NCI-H524 (cell line): Measurements from ENCODE around the gene SLC12A3.

Experiments
- DNase-seq, 2 experiments: peaks; one replicate each; lab custom pipeline; 2025; lab: John Stamatoyannopoulos, UW

Gene SLC12A3

DNA sequence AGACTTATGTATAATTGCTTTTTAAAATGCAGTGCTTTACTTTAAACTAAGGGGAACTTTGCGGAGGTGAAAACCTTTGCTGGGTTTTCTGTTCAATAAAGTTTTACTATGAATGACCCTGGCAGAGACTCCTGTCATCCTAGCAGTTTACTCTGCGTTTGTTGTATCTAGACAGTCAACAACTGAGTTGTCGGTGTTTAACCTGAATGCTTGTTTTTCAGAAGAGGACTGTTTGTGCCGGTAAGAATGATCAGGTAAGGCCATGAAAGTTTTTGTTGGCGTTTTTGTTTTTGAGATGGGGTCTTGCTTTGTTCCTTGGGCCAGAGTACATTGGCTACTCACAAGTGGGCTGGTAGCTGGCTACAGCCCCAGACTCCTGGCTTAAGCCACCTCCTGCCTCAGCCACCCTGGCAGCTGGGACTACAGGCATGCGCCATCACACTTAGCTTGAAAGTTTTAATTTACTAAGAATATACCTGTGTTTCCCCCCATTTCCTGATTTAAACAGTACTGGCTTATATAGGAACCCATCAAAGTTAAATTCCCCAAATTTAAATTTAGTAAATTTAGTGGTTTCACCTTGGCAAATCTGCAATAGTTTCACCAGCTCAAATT, 78.9 kb downstream of the SLC12A3 start:
- no peak for DNase-seq

DNA sequence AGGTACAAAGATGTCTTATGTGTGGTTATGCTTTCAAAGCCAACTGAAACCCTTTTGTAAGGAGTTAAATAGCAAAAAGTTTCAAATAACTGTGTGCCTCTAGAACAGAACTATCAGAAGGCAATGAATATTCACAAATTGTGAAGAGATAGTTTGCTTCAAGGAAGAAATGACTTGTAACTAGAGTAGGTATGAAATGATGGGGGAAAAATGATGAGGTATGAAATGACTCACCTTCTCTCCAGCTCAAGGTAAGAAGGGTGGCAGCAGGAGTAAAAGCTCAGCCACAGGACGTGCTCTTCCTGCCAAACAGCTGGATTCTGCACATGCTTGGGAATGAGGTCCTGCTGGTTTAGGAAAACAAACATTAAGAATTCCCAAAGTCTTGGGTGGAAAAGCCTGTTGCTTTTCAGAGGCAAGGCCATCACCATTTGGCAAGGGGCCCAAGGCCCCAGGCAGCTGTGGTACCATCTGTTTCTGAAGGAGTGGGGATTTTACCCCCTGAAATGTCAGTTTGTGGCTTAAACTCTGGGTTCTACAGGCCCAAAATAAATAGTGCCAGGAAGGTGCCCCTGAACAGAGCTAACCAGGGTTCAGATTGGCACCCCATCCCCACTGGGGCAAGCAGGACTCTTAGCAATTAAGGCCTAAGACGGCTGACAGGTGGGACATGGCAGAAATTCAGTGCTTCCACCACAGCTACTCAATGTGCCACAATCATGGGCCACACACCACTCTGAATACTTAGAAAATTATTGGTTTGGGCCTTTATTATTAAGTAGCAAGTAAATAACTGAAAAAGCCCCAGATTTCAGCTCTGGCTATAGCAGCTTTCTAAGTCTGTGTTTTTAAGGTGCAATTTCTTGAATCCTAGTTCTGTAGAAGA, 80.2 kb downstream of the SLC12A3 start:
- peak; percentile 41 to 86 for DNase-seq

DNA sequence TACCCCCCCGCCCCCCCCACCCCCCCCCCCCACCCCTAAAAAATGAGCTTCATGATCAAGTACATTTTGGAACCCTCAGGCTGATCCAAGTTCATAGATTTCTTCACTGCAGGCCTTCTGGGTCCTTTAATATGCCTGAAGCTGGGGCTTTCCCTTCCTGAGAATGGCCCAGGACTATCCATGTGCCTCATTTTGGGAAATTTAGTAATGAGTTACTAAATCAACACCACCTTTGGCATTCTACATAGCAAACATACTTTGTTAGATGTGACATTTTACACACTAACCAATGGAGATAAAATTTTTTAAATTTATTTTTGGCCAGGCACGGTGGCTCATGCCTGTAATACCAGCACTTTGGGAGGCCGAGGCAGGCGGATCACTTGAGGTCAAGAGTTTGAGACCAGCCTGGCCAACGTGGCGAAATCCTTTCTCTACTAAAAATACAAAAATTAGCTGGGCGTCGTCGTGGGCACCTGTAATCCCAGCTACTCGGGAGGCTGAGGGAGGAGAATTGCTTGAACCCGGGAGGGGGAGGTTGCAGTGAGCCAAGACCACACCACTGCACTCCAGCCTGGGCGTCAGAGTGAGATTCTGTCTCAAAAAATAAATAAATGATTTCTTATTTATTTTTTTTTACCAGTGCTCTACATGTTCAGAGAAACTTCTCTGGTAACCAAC, 81.0 kb downstream of the SLC12A3 start:
- DNase-seq = no peak

DNA sequence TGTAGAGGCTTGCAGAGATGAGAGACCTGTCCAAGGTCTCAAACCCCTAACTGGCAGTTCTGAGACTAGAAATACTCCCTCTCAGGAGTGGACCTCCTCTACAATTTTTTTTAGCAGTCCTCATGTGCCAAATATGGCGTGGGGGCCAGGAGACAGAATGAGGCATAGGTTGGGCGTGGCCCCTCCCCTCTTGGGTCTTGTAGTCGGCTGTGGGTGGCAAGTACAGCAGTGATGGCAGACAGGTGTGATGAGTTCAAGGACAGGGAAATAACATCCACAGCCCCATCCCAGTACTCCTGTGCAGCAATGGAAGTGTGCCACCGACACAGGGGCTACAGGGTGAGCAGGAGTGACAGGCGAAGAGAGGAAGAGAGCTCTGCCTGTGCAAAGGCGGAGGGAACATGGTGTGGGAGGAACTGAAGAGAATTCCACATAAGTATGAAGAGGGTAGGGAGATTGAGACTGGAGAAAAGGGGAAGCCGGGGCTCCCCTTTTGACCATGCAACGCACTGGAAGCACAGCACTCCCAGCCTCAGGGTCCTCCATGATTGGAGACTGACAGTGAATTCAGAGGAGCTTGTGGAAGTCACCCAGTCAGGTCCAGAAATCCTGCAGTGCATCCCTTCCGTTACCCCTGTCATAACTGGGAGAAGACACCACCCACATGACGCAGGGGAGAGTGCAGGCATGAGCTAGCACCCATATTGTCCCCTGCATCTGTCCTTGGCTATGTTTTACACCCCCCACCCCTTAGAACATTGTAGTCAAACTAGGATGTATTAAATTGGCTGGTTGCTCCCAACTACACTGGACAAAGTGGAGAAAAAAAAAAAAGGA, 82.0 kb downstream of the SLC12A3 start:
- no peak for DNase-seq

DNA sequence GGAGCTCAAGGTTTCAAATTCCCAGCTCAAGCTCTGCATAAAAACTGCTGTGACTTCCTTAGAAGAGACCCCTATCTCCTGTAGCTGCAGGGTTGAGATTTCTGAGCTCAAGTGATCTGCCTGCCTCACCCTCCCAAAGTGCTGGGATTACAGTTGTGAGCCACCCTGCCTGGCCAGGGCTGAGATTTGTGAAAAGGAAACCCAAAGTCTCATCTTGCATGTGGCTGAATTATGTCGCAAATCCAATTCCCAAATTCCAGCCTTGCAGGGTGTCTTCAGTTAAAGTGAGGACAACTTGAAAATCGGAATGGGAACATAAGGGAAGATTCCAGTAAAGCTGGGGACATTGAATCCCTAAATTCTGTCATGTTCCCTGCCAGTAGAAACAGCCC, 82.6 kb downstream of the SLC12A3 start:
- DNase-seq = no peak

DNA sequence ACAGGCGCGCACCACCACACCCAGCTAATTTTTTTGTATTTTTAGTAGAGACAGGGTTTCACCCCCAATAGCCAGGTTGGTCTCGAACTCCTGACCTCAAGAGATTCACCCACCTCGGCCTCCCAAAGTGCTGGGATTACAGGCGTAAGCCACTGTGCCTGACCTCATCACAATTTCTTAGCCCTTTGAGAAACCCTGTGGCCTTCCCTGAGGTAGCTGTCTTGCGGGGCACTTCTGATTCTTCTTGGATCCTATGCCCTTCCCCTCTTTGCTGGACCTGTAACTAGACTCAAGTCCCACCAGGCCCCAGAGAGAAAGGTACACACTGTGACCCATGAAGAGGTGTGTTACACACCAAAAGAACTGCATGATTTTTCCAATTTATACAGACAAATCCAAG, 83.2 kb downstream of the SLC12A3 start:
- DNase-seq = no peak

DNA sequence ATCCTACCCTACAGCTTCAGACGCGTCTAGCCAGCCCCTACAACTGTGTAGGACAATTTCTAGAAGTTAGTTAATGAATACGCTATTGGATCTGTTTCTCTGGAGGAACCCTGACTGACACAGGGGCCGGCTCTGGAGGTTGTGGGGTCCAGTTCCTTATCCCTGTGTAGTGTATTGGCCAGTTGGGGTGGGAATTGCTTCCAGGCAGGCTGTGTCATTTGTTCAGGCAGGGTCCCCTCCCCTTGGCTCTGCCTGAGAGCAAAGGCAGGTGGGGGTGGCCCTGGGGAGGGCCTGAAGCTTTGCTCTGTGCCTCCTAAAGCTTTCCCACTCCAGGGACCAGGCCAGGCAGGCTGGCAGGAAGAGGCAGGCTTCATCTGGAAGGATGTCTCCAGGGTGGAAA, 85.0 kb downstream of the SLC12A3 start:
- DNase-seq = no peak

DNA sequence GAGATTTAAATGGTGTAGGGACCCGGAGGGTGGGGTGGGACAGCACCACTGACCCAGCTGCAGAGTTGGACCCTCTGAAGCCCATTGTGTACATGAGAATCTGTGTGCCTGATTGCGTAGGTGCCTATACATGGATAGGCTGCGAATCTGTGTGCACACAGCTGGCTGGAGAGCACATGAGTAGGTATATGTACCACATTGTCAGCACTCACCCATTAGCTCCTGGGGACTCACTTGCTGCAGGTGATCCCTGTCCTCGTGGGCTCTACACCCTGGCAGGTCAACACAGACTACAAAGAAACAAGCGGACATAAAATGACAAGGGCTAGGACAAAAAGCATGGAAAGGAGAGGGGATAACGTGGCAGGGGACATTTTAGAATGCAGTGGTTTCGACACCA, 85.4 kb downstream of the SLC12A3 start:
- DNase-seq = no peak

DNA sequence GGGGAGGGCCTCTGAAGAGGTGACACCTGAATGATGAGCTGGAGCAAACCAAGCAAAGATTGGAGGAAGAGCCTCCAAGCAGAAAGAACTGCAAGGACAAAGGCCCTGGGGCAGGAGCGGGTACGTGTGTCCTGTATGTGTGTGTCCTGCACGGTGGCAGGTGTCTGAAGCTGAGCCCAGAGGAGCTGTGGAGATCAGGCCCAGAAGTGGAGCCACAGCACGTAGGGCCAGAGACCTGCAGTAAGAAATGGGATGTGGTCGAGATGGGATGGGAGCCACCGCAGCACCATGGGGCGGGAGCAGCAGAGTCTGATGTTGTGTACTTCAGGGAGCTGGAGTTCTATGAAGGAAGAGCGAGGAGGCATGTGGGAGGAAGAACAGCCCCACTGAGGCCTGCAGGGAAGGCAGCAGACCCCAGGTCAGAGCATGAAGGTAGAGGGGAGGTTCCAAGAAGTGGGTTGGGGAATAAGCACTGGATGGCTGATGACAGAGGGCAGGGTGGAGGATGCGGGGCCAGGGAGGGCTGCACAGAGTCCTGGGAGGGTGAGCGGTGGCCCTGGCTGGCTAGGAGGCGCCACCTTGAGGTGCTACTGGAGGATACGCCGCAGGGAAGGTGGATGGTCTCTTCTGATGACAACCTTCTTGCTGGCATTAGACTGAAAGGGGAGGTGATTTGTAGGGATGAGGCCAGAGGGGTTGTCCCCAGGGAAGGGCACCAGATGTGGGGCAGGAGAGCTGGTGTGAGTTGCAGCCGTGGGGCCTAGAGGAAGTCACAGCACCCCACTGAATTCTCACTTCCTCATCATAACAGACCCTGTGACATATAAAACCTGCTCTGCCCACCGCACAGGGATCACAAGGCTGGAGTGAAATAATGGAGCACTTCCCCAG, 86.1 kb downstream of the SLC12A3 start:
- peak; percentile 40 to 73 for DNase-seq

DNA sequence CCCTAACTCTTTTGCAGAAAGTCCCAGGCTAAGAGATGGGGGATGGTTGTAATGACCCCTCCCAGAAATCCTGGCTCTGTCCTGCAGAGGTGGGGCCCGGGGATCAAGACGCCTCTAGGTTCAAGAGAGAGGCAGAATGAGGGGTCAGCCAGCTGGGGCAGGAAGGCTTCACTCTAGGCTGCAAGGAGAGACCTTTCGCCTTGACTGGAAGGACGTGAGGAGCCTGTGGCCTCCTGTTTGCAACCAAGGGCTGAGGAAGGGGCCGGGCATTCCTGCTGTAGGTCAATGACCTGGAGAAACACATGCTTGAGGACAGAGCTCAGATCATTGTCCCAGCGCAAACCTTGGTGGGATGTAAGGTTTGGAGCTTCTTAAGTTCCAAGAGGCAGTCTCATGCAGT, 88.0 kb downstream of the SLC12A3 start:
- no peak for DNase-seq

DNA sequence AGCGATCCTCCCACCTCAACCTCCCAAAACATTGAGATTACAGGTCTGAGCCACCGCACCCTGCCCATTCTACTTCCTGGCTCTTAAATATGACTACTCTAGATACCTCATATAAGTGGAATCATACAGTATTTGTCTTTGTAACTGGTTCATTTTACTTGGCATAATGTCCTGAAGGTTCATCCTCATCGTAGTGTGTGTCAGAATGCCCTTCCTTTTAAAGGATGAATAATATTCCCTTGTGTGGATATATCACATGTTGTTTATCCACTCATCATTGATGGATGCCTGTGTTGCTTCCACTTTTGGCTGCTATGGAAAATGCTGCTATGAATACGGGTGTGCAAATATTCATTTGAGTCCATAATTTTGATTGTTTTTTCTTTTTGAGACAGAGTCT, 91.1 kb downstream of the SLC12A3 start:
- DNase-seq = no peak

DNA sequence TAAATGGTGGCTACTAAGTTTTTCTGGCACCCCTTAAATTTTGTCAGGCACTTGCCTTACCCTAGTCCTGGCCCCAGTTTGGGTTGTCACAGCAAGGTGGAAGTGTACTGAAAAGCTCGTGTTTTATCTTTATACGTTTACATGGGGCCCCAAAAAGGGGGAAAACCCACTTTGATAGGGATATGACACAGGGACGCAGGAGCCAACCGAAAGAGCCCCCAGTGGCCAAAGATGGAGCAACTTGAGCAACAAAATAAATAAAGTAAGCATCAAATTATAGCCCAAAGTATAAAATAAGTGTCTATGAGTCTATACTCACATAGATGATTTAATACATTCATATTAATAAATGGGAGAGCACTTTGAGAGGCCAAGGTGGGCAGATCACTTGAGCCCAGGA, 91.7 kb downstream of the SLC12A3 start:
- no peak for DNase-seq

DNA sequence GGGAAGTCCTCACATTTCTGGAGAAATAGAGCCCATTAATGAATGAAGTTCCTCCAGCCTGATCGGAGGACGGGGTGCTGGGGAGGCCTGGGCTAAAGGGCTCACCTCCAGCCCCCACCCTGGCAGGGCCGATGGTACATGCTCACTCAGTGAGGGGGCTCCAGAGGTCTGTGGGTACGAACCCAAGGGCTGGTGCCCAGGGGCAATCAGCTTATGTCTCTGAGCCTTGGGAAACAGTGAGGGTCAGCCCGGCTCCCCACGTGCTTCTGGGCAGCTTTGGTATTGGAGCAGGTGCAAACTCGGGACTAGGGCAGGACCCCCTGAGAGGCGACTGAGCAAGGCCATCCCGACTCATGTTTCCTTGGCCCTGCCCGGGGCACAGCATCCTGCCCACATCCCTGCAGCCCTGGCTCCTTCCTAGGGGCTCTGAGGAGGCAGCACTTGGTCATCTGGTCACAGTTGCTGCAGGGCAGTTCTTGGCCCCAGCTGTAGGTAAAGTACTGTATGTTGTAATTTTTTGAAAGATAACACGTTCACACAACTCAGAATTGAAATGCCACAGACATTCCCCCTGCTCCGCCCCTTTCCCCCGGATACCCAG, 95.8 kb downstream of the SLC12A3 start:
- peak; percentile 9 to 64 for DNase-seq

DNA sequence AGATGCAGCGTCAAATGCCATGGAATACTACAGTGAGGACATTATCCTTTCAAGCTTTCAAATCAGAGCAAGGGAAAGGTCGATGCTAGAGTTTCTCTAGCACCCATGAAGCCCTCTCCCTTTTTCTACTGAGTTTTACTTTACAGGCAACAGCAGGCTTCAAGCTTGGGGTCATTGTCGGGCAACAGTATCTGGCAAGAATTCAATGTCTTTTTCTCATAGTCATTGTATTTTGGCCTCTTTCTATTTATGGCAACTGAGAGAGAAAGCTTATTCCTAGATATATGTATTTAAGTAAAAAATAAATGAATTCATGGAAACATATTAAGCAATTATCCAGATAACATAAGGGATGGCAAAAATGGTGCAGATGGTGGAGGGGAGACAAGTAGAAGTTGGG, 96.4 kb downstream of the SLC12A3 start:
- DNase-seq = no peak

DNA sequence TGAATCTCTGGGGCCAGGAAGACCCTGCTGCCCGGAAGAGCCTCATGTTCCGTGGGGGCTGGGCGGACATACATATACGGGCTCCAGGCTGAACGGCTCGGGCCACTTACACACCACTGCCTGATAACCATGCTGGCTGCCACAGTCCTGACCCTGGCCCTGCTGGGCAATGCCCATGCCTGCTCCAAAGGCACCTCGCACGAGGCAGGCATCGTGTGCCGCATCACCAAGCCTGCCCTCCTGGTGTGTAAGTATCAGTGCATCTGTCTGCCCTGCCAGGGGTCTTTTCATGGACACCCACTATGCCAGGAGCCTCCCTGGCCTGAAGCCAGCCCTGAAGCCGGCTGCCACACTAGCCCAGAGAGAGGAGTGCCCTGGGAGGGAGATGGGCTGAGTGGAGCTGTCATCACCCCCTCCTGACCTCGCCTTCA, 96.9 kb downstream of the SLC12A3 start, which contains the start of gene CETP:
Gene CETP, plus strand, starts transcription at position 100 of the 431 bp plus-strand sequence. Its CDS starts 30 bp downstream, at position 130.
- no peak for DNase-seq

DNA sequence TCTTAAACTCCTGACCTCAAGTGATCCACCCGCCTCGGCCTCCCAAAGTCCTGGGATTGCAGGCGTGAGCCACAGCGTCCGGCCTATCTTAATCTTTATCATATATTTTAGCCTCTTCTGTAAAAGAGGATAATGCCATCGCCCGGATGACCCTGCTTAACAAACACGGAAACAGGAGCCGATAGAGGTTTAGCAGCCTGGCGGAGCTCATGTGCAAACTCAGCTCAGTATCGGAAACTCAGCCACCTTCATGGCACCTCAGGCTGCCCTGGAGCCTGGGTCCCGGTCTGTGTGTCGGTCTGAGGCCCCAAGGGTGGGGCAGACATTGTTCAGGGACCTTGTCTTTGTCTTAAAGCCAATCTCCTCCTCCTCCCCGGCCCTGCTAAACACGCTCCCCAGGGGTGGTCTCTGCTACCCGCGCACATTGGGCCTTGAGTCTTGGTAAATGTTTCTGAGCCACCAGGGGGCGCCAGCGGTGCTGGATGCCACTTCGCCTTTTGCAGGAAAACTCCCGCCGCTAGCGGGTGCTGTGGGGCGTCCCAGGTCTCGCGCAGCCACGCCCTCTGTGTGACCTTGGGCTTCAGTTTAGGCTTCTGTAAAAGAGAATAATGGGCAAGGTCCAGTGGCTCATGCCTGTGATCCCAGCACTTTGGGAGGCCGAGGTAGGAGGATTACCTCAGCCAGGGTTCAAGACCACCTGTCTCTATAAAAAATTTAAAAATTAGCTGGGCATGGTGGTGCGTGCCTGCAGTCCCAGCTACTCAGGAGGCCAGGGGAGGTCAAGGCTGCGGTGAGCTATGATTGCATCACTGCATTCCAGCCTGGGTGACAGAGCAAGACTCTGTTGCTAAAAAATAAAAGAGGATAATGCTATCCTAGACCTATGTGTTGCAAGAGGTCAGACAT, 99.5 kb downstream of the SLC12A3 start:
- DNase-seq = peak; percentile 57 to 79
